ENCODE data around the gene GADD45G.

GADD45G gene

DNA sequence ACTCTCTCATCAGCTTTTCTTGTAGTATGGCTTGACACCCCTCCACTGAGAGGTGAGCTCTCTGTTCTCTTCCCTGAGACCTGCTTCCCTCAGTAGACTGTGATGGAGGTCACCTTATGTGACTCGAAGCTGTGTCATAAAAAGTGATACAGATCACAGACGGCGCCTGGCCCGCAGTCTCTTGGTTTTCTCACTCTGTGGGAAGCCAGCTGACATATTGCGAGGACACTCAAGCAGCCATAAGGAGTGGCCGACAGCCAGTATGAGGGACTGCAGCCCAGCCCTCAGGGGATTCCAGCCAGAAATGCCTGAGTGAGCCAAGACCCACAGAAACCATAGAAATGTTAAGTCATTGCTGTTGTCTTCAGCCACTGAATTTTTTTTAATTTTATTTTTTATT is 38.0 kb downstream of the GADD45G start:
- Histone ChIP-seq H3K36me3 (ENCODE audit: control insufficient read depth, insufficient read depth, low read length) (no peaks in the 10 kb centered on the region), H3K9me3 (ENCODE audit: control insufficient read depth, low read length) (peaks cover 4% of the 10 kb centered on the region), H3K4me3 (ENCODE audit: extremely low read depth, insufficient read depth, low read length, poor library complexity, severe bottlenecking) (no peak overlapping the region), H3K4me1 (ENCODE audit: control insufficient read depth, insufficient read depth, low read length, poor library complexity, severe bottlenecking) (peaks cover 3% of the 10 kb centered on the region), H3K27ac (ENCODE audit: low read depth, low read length, severe bottlenecking) (no peak overlapping the region)
- 91% methylated on average over 6 of the region's 6 CpGs for WGBS, 2 experiments (ENCODE audit: insufficient coverage in 2 of 2)

DNA sequence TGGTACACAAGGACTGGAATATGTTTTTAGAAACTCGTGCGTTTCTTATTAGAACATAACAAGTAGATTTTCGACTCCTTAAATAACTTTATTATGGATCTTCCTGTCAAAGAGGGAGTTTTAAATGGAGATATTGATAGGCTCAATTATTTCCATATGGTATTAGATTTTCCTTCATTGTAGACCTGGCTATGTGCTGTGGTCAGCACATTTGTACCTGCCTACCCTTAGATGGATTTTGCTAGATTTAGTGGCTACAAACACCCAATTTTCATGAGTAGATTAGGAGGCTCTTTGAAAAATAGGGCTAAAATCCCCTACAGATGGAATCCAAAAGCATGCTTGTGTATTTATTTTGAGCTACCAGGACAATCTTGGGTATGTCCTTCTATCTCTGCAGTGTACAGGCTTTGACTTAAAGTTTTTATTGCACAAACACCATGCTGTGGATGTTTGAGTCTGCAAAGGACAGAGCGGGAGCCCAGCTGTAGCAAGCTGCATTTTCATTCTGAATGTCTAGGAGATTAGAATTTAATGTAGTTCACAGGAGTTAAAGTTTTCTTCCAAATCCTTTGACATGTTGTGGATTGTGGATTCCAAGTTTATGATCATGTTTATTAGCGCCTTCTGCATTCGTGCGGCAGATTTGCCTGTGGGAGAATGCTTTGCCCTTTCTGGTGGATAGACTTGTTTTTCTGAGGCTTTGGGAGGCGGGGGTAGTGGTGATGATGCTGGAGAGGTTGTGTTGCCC is 41.6 kb downstream of the GADD45G start:
- no peak overlapping the region for H3K4me3 ChIP-seq (ENCODE audit: extremely low read depth, insufficient read depth, low read length, poor library complexity, severe bottlenecking)
- no peaks in the 10 kb centered on the region for H3K4me1 ChIP-seq (ENCODE audit: control insufficient read depth, insufficient read depth, low read length, poor library complexity, severe bottlenecking)
- peaks cover 4% of the 10 kb centered on the region for H3K9me3 ChIP-seq (ENCODE audit: control insufficient read depth, low read length)
- WGBS, 2 experiments (ENCODE audit: insufficient coverage in 2 of 2), result 89 to 100% methylated on average over 1 of the region's 8 CpGs
- H3K27ac ChIP-seq (ENCODE audit: low read depth, low read length, severe bottlenecking), result no peak overlapping the region
- no peaks in the 10 kb centered on the region for H3K36me3 ChIP-seq (ENCODE audit: control insufficient read depth, insufficient read depth, low read length)

DNA sequence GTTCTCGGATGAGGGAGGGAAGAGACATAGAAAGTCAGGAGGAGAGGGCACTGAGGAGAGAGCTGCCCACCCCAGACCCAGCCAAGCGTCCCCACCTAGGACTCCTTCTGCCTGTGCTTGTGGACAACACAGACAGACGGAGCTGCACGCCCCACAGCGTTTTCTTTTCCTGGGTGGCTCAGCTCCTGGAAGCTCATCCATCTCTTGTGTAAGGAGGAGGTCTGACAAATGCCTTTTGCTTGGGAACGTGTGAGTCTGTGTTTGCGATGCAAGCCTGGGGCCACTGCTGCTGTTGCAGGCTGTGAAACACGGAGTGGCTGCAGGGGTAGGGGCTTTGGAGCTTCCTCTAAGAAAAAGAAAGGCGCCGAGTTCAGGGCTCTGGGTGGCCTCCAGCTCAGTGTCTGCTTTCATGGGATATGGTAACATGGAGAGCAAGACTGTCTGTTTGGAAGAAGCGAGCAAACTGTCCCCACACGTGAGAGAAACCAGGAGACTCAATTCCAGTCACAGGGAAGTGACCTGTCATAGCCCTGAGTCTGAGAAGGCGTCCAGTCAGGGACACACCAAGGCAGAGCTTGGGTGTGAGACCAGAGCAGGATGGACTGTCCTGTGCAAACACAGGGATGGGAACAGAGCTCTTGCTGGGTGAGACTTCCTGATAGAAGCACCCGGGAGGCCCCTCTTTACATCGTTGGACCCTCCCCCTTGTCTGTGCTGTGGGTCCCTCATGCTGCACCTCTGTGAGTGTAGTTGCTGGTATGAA is 42.7 kb downstream of the GADD45G start:
- Histone ChIP-seq H3K4me1 (ENCODE audit: control insufficient read depth, insufficient read depth, low read length, poor library complexity, severe bottlenecking) (no peaks in the 10 kb centered on the region), H3K27ac (ENCODE audit: low read depth, low read length, severe bottlenecking) (no peak overlapping the region), H3K9me3 (ENCODE audit: control insufficient read depth, low read length) (peaks cover 4% of the 10 kb centered on the region), H3K36me3 (ENCODE audit: control insufficient read depth, insufficient read depth, low read length) (no peaks in the 10 kb centered on the region), H3K4me3 (ENCODE audit: extremely low read depth, insufficient read depth, low read length, poor library complexity, severe bottlenecking) (no peak overlapping the region)
- WGBS, 2 experiments (ENCODE audit: insufficient coverage in 2 of 2), result 84 to 86% methylated on average over 14 to 15 of the region's 15 CpGs

GRCh38 chr9:89648247-89649000 is 43.6 kb downstream of the GADD45G start:
- H3K9me3 ChIP-seq (ENCODE audit: control insufficient read depth, low read length), result peaks cover 4% of the 10 kb centered on the region
- H3K36me3 ChIP-seq (ENCODE audit: control insufficient read depth, insufficient read depth, low read length), result no peaks in the 10 kb centered on the region
- no peak overlapping the region for H3K27ac ChIP-seq (ENCODE audit: low read depth, low read length, severe bottlenecking)
- 94 to 96% methylated on average over 6 to 9 of the region's 11 CpGs for WGBS, 2 experiments (ENCODE audit: insufficient coverage in 2 of 2)
- no peak overlapping the region for H3K4me3 ChIP-seq (ENCODE audit: extremely low read depth, insufficient read depth, low read length, poor library complexity, severe bottlenecking)
- H3K4me1 ChIP-seq (ENCODE audit: control insufficient read depth, insufficient read depth, low read length, poor library complexity, severe bottlenecking), result no peaks in the 10 kb centered on the region

DNA sequence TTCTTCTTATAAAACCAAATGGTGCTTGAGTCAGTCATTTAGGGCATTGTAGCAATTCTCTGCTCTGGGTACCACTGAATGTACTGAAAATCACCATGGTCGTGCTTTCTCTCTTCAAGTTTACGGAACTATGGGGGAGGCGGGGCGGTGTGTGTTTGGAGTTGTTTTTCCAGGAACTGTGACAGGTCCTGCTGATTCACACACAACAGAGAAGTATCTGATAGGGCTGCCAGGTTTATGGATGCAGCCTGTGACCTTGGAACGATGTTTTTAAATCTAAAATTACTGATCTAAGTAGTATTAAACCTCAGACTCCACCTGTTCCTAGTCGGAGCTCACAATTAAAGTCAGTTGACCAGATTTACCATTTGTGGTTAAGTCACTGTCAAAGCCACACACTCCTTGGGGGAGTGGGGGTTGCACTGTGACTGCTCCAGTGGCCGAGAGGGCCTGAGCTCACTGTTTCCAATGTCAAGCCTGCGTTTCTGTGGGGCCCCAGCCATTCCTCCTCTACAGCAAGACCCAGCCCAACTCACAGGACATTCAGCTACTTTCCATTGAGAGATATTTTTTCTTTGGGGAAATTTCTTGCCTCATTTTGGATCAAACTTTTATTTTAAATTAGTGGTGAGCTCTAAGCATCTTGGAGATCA is 44.4 kb downstream of the GADD45G start:
- WGBS, 2 experiments (ENCODE audit: insufficient coverage in 2 of 2), result 78 to 93% methylated on average over 1 to 5 of the region's 8 CpGs
- Histone ChIP-seq H3K4me1 (ENCODE audit: control insufficient read depth, insufficient read depth, low read length, poor library complexity, severe bottlenecking) (no peaks in the 10 kb centered on the region), H3K36me3 (ENCODE audit: control insufficient read depth, insufficient read depth, low read length) (no peaks in the 10 kb centered on the region), H3K4me3 (ENCODE audit: extremely low read depth, insufficient read depth, low read length, poor library complexity, severe bottlenecking) (no peak overlapping the region), H3K9me3 (ENCODE audit: control insufficient read depth, low read length) (peaks cover 4% of the 10 kb centered on the region), H3K27ac (ENCODE audit: low read depth, low read length, severe bottlenecking) (no peak overlapping the region)

DNA sequence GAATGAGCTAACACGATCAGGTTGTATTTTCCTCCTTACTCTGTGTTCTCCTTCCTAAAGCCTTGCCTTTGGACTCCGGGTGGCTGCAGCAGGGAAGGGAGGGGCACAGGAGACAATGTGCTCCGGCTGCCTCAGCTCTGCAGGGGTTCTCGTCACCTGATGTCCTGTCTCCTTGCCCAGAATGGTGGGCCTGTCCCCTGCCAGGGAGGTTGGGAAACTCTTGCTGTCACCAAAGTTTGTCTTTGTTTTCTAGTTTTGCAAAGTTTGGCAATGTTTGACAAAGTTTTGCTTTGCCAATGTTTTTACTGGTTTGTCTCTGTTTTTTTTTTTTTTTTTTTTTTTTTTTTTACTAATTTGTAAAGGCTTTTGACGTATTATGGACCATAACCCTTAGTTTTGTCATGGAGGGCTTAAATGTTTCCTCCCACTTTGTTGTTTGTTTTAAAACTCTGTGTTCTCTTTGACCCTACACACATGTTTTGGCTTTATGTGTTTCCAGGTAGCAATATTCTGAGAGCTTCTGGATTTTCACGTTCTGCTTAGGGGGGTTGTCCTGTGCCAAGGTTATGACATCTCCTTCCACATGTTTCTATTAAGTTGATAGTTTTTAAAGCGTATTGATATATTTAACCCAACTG is 49.3 kb downstream of the GADD45G start:
- Histone ChIP-seq H3K4me1 (ENCODE audit: control insufficient read depth, insufficient read depth, low read length, poor library complexity, severe bottlenecking) (no peaks in the 10 kb centered on the region), H3K36me3 (ENCODE audit: control insufficient read depth, insufficient read depth, low read length) (no peaks in the 10 kb centered on the region), H3K27ac (ENCODE audit: low read depth, low read length, severe bottlenecking) (no peak overlapping the region), H3K4me3 (ENCODE audit: extremely low read depth, insufficient read depth, low read length, poor library complexity, severe bottlenecking) (no peak overlapping the region), H3K9me3 (ENCODE audit: control insufficient read depth, low read length) (no peaks in the 10 kb centered on the region)
- WGBS, 2 experiments (ENCODE audit: insufficient coverage in 2 of 2), result 73 to 79% methylated on average over 4 to 5 of the region's 7 CpGs

- WGBS, 2 experiments (ENCODE audit: insufficient coverage in 2 of 2), result 87 to 88% methylated on average over 14 to 16 of the region's 17 CpGs
- H3K36me3 ChIP-seq (ENCODE audit: control insufficient read depth, insufficient read depth, low read length), result no peaks in the 10 kb centered on the region
- H3K27ac ChIP-seq (ENCODE audit: low read depth, low read length, severe bottlenecking), result no peak overlapping the region
- H3K4me1 ChIP-seq (ENCODE audit: control insufficient read depth, insufficient read depth, low read length, poor library complexity, severe bottlenecking), result no peaks in the 10 kb centered on the region
- H3K4me3 ChIP-seq (ENCODE audit: extremely low read depth, insufficient read depth, low read length, poor library complexity, severe bottlenecking), result no peak overlapping the region
- H3K9me3 ChIP-seq (ENCODE audit: control insufficient read depth, low read length), result no peaks in the 10 kb centered on the region
Measured at GRCh38 chr9:89655056-89655989, 50.5 kb downstream of the GADD45G start.

Measured in mesodermal cell (in vitro differentiated cells).